ENCODE results near the gene ALG13.

DNA sequence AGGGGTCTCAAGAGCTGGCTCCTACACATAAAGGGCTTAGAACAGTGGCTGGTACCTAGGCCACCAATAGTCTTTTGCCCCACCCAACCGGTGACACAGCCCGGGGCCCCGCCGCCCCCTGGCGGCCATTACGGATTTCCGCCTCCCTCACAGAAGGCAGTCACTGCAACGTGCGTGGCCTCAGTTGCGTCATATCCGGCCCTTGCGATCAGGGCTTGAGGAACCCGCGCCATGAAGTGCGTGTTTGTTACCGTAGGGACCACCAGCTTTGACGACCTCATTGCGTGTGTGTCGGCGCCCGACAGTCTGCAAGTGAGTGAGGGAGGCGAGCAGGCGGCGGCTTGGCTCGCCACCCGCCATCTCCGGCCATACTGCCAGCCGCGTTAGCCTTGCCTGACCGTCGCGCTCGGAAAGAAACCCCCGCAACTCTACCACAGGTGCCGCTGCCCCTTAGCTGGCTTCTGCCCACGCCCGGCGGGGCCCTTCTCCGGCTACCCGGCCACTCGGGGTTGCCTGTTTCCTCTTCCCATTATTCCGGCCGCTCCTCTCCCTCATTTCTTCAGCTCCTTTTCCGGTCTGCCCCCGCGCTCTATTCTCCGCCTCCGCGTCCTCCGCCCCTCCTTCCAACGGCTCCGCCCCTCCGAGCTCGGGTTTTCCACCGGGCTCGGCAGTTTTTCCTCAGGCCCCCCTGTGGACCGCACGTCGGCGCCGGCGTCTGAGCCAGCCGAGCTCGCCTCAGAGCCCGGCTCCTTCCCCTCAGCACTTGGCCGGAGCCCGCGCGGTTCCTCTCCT lies at the start of gene ALG13:
- TF ChIP-seq, protein P1, sequence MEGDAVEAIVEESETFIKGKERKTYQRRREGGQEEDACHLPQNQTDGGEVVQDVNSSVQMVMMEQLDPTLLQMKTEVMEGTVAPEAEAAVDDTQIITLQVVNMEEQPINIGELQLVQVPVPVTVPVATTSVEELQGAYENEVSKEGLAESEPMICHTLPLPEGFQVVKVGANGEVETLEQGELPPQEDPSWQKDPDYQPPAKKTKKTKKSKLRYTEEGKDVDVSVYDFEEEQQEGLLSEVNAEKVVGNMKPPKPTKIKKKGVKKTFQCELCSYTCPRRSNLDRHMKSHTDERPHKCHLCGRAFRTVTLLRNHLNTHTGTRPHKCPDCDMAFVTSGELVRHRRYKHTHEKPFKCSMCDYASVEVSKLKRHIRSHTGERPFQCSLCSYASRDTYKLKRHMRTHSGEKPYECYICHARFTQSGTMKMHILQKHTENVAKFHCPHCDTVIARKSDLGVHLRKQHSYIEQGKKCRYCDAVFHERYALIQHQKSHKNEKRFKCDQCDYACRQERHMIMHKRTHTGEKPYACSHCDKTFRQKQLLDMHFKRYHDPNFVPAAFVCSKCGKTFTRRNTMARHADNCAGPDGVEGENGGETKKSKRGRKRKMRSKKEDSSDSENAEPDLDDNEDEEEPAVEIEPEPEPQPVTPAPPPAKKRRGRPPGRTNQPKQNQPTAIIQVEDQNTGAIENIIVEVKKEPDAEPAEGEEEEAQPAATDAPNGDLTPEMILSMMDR (IDR thresholded peaks at IDR 0.05; ENCODE audit: insufficient read depth, low read length): peak; percentile 23
- TF ChIP-seq GABPA (IDR thresholded peaks at IDR 0.05; ENCODE audit: low read depth): peak; percentile 69

All from HL-60 (cell line).